IMR-90 (cell line): ENCODE results near the gene ABCC3. TPM values are rescaled to one million over a fixed set of nuclear protein-coding genes. Genes with fewer than 3 reads are reported as not detected.

ENCODE experiments used
- ATAC-seq: fragments of 200-7000 bp; cut with Tn5 transposase; 2 replicates; pipeline ENCODE4 v1.9.1; 2020; ENCODE audit warnings: low read depth, mild to moderate bottlenecking, moderate library complexity
- BruUV-seq: library from RNA; stranded (reverse); fragments of 400-500 nt; replicated peaks from 2 replicates; lab custom pipeline; 2021; lab: Mats Ljungman, UMichigan
- CTCF ChIA-PET: fragments of 300-600 bp; formaldehyde crosslinking; extraction: SDS; loops from one replicate; lab custom pipeline; 2021; ENCODE audit warnings: antibody characterized with exemption; lab: Yijun Ruan, JAX
- POLR2A ChIA-PET: fragments of 300-600 bp; sonication (Branson Sonifier 250); formaldehyde crosslinking; loops from one replicate; lab custom pipeline; 2022; ENCODE audit warnings: antibody characterized with exemption; ENCODE audit not compliant: unreplicated experiment; lab: Charles Lee
- DNase-seq: peaks from one replicate; pipeline ENCODE4 v3.0.0; 2013
- H2AFZ ChIP-seq: replicated peaks from 2 replicates; pipeline ENCODE3; 2013; ENCODE audit warnings: low read length, mild to moderate bottlenecking; ENCODE audit not compliant: poor library complexity
- H2AK5ac ChIP-seq: 2 replicates; pipeline ENCODE4 v1.6.1; 2013; ENCODE audit warnings: low read depth, low read length, inconsistent platforms
- H2AK9ac ChIP-seq: replicated peaks from 2 replicates; pipeline ENCODE3; 2013; ENCODE audit warnings: mild to moderate bottlenecking, low read depth, low read length, moderate library complexity; ENCODE audit not compliant: poor library complexity
- H2BK120ac ChIP-seq: 2 replicates; pipeline ENCODE4 v1.6.1; 2013; ENCODE audit warnings: low read depth, low read length, inconsistent platforms
- H2BK15ac ChIP-seq: 3 replicates; pipeline ENCODE4 v1.6.1; 2013; ENCODE audit warnings: low read depth, low read length, inconsistent platforms
- H2BK20ac ChIP-seq: 2 replicates; pipeline ENCODE4 v1.6.1; 2013; ENCODE audit warnings: low read depth, mild to moderate bottlenecking, inconsistent platforms, low read length, moderate library complexity
- H2BK5ac ChIP-seq: 2 replicates; pipeline ENCODE4 v1.6.1; 2013; ENCODE audit warnings: mild to moderate bottlenecking, low read depth, low read length, inconsistent platforms; ENCODE audit not compliant: poor library complexity, severe bottlenecking
- H3K14ac ChIP-seq: replicated peaks from 2 replicates; pipeline ENCODE4 v1.6.1; 2013; ENCODE audit warnings: low read depth, low read length, inconsistent platforms
- H3K18ac ChIP-seq: 2 replicates; pipeline ENCODE4 v1.6.1; 2013; ENCODE audit warnings: low read depth, low read length, control low read depth
- H3K23ac ChIP-seq: 2 replicates; pipeline ENCODE4 v1.6.1; 2013; ENCODE audit warnings: low read depth, low read length, inconsistent platforms
- H3K27ac ChIP-seq: 2 replicates; pipeline ENCODE4 v1.5.1; 2013; ENCODE audit warnings: mild to moderate bottlenecking, control low read depth, low read length; ENCODE audit not compliant: insufficient read depth
- H3K27me3 ChIP-seq: 2 replicates; pipeline ENCODE4 v1.6.1; 2013; ENCODE audit warnings: low read length; ENCODE audit not compliant: control insufficient read depth, insufficient read depth
- H3K36me3 ChIP-seq: 2 replicates; pipeline ENCODE4 v1.6.1; 2013; ENCODE audit warnings: low read length, mixed read lengths; ENCODE audit not compliant: control insufficient read depth, insufficient read depth
- H3K4ac ChIP-seq: 2 replicates; pipeline ENCODE4 v1.6.1; 2013; ENCODE audit warnings: low read depth, low read length, inconsistent platforms
- H3K4me1 ChIP-seq: 2 replicates; pipeline ENCODE4 v1.6.1; 2013; ENCODE audit warnings: low read length, mixed read lengths; ENCODE audit not compliant: control insufficient read depth, insufficient read depth
- H3K4me2 ChIP-seq: 2 replicates; pipeline ENCODE4 v1.6.1; 2013; ENCODE audit warnings: low read depth, mild to moderate bottlenecking, control low read depth, low read length, moderate library complexity
- H3K4me3 ChIP-seq: 2 replicates; pipeline ENCODE4 v1.5.1; 2013; ENCODE audit warnings: low read depth, mild to moderate bottlenecking, control low read depth, low read length, moderate library complexity; ENCODE audit not compliant: insufficient read depth
- H3K56ac ChIP-seq: 2 replicates; pipeline ENCODE4 v1.6.1; 2013; ENCODE audit warnings: low read length, inconsistent platforms; ENCODE audit not compliant: insufficient read depth; ENCODE audit errors: extremely low read depth
- H3K79me1 ChIP-seq, 2 experiments: 2 replicates each; pipeline ENCODE4 v1.6.1; 2013; ENCODE audit warnings: low read length in 2 of 2, inconsistent platforms in 1 of 2, low read depth in 1 of 2
- H3K9ac ChIP-seq: 2 replicates; pipeline ENCODE4 v1.6.1; 2013; ENCODE audit warnings: low read depth, low read length, control low read depth
- H3K9me1 ChIP-seq: 2 replicates; pipeline ENCODE4 v1.6.1; 2013; ENCODE audit warnings: low read length, inconsistent platforms; ENCODE audit not compliant: insufficient read depth
- H3K9me3 ChIP-seq: 2 replicates; pipeline ENCODE4 v1.6.1; 2013; ENCODE audit warnings: low read length; ENCODE audit not compliant: control insufficient read depth, insufficient read depth
- H4K20me1 ChIP-seq: 2 replicates; pipeline ENCODE4 v1.6.1; 2013; ENCODE audit warnings: low read length, inconsistent platforms; ENCODE audit not compliant: insufficient read depth
- H4K5ac ChIP-seq: 2 replicates; pipeline ENCODE4 v1.6.1; 2013; ENCODE audit warnings: mild to moderate bottlenecking, low read depth, low read length, control low read depth
- H4K8ac ChIP-seq, 2 experiments: 2 replicates each; pipeline ENCODE4 v1.6.1; 2013; ENCODE audit warnings: low read depth in 2 of 2, low read length in 2 of 2, control low read depth in 1 of 2, inconsistent platforms in 1 of 2
- H4K91ac ChIP-seq: 2 replicates; pipeline ENCODE4 v1.6.1; 2013; ENCODE audit warnings: low read depth, low read length, inconsistent platforms; ENCODE audit not compliant: insufficient read depth
- BHLHE40 ChIP-seq: fragments of 150-350 bp; IDR thresholded peaks from 2 replicates; pipeline ENCODE4 v1.6.1; 2016; ENCODE audit warnings: mild to moderate bottlenecking, low read depth, low read length
- CHD1 ChIP-seq: IDR thresholded peaks from 2 replicates; pipeline ENCODE4 v1.6.1; 2012; ENCODE audit warnings: low read depth, low read length, improper control_type of control experiment
- MAFK ChIP-seq: IDR thresholded peaks from 2 replicates; pipeline ENCODE4 v1.6.1; 2012; ENCODE audit warnings: low read depth, low read length, improper control_type of control experiment
- MAZ ChIP-seq: IDR thresholded peaks from 2 replicates; pipeline ENCODE4 v1.6.1; 2012; ENCODE audit warnings: low read depth, mild to moderate bottlenecking, low read length, improper control_type of control experiment, moderate library complexity, borderline replicate concordance
- MXI1 ChIP-seq: IDR thresholded peaks from 2 replicates; pipeline ENCODE4 v1.6.1; 2012; ENCODE audit warnings: low read depth, mild to moderate bottlenecking, low read length, moderate library complexity, borderline replicate concordance
- RAD21 ChIP-seq: IDR thresholded peaks from 2 replicates; pipeline ENCODE4 v1.6.1; 2012; ENCODE audit warnings: low read length, improper control_type of control experiment
- RCOR1 ChIP-seq: IDR thresholded peaks from 2 replicates; pipeline ENCODE4 v1.6.1; 2012; ENCODE audit warnings: mild to moderate bottlenecking, low read length, improper control_type of control experiment; ENCODE audit not compliant: insufficient replicate concordance
- SMC3 ChIP-seq: fragments of 150-350 bp; IDR thresholded peaks from 2 replicates; pipeline ENCODE4 v1.6.1; 2016; ENCODE audit warnings: low read depth, mild to moderate bottlenecking, antibody characterized with exemption, low read length, moderate library complexity
- WGBS, 2 experiments: methylation state at CpG; one replicate each; pipeline versions ENCODE4 v1.1.5 to v1.1.7; 2013; ENCODE audit warnings: missing lambda C conversion rate in 2 of 2; ENCODE audit not compliant: insufficient read length in 1 of 2; ENCODE audit errors: extremely low coverage in 2 of 2; 5-methylcytosine and 5-hydroxymethylcytosine counted together
- dilution Hi-C: fragments of 300-500 bp; cut with HindIII; formaldehyde crosslinking; loops from one replicate; pipeline ENCODE4 v1.14.3; 2018; ENCODE audit warnings: low sequenced_read_pairs; ENCODE audit not compliant: unreplicated experiment
- in situ Hi-C: fragments of 300-500 bp; cut with MboI; formaldehyde crosslinking; loops from 3 replicates; pipeline ENCODE4 v1.14.3; 2019; ENCODE audit warnings: low sequenced_read_pairs, inconsistent platforms, mixed read lengths
- intact Hi-C: fragments of 100-400 bp; cut with micrococcal nuclease; formaldehyde crosslinking; loops from 2 replicates; pipeline ENCODE4 v1.10.0; 2022
- polyA plus RNA-seq, 3 experiments: library from polyadenylated mRNA; depleted of rRNA; stranded (reverse); fragments of >200 nt; gene quantifications; 2 replicates each; pipeline ENCODE4 v1.2.3, GENCODE V29; 2012; ENCODE audit warnings: low replicate concordance in 1 of 3
- total RNA-seq: library from RNA; depleted of rRNA; stranded (reverse); fragments of >200 nt; gene quantifications from 2 replicates; pipeline ENCODE4 v1.2.3, GENCODE V29; 2012
- TF ChIP-seq, protein P1 (sequence below): conservative IDR thresholded peaks from 2 replicates; pipeline ENCODE4 v1.5.1; 2012; ENCODE audit warnings: mild to moderate bottlenecking, low read depth, low read length, improper control_type of control experiment
- TF ChIP-seq, protein P2 (sequence below): fragments of 150-350 bp; IDR thresholded peaks from 2 replicates; pipeline ENCODE4 v1.6.1; 2017; ENCODE audit warnings: mild to moderate bottlenecking, antibody characterized with exemption, low read length, low read depth

The ABCC3 gene
- total and polyA plus RNA-seq, 2 of the 4 experiments (the other 2 are of a cell fraction), result 3.2 to 6.6 TPM

DNA sequence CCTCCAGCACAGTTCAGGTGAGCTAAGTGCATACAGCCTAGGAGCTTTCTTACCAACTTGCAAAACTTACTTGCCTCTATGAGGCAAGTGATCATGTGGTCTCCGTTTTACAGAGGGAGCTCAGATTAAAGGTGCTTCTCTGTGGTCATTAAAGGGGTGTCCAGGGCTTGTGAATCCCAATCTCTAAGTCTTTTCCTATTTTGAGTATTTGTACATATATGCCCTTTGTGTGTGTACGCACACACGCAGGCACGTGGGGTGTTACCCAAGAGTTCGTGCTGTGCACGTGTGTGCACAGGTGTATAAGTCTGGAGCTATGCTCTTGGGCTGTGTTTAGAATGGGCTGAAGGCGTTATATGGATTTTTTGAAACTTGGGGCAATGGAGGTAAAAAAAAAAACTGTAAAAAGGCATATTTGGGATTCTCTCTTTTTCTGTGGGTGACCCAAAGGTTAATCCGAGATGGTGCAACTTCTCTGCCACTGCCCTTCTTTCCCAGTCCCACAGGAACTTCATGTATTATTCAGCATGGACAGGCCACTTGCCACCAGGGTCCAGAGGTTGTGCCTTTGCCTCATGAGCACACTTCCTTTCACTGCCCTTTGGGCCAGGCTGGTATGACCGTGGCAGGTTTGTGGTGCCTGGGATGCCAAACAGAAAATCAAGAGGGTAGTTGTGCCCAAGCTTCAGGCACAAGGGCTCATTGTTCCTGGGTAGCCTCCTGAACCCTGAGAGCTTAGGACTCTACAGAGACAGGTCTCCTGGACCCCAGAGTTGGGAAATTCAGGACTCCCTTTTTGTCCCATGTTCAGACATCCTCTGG, 1.5 kb downstream of the ABCC3 start:
- Histone ChIP-seq H3K9ac (no peak overlapping the region), H2AK5ac (peak overlapping the region; percentile 99), H3K9me3 (no peaks in the 10 kb centered on the region), H3K4me3 (no peak overlapping the region), H3K36me3 (no peaks in the 10 kb centered on the region), H2BK5ac (no peak overlapping the region), H4K20me1 (peaks cover 11% of the 10 kb centered on the region), H4K5ac (no peak overlapping the region), H3K79me1 (peaks cover 5 to 47% of the 10 kb centered on the region in 2 experiments; a peak in 3 of 4 replicates), H2BK15ac (peak overlapping the region; percentile 97; the same call in 1 of the 3 replicates), H2BK120ac (peak overlapping the region; percentile 98), H4K8ac (no peak overlapping the region; a peak in 1 of 4 replicates), H3K27me3 (peaks cover 5% of the 10 kb centered on the region; the same call in 1 of the 2 replicates), H2AFZ (peak overlapping the region; percentile 49), H3K14ac (peak overlapping the region; percentile 50; the same call in 1 of the 2 replicates), H3K56ac (no peak overlapping the region), H3K4me2 (peak overlapping the region; percentile 12; the same call in 1 of the 2 replicates), H3K9me1 (peaks cover 38% of the 10 kb centered on the region), H3K27ac (no peak overlapping the region), H3K4ac (peak overlapping the region; percentile 93), H2AK9ac (peak overlapping the region; percentile 31), H3K18ac (no peak overlapping the region), H4K91ac (peak overlapping the region; percentile 73), H2BK20ac (peak overlapping the region; percentile 84), H3K23ac (peak overlapping the region; percentile 44; the same call in 1 of the 2 replicates), H3K4me1 (peaks cover 38% of the 10 kb centered on the region)
- dilution Hi-C loops (no loop called here), intact Hi-C loops (loop anchor here (2.0 kb wide), 1 partner anchor 85 kb away; no protein-coding TSS in a partner anchor), in situ Hi-C loops (loop anchor here (5.0 kb wide), 1 partner anchor 41 kb away; no protein-coding TSS in a partner anchor)
- CTCF ChIA-PET, result interaction anchor here (1.7 kb wide), 1 partner anchor 8 kb away, joined by 4 read pairs; no protein-coding TSS in a partner anchor
- POLR2A ChIA-PET, result no interaction called here
- TF ChIP-seq, protein P1, sequence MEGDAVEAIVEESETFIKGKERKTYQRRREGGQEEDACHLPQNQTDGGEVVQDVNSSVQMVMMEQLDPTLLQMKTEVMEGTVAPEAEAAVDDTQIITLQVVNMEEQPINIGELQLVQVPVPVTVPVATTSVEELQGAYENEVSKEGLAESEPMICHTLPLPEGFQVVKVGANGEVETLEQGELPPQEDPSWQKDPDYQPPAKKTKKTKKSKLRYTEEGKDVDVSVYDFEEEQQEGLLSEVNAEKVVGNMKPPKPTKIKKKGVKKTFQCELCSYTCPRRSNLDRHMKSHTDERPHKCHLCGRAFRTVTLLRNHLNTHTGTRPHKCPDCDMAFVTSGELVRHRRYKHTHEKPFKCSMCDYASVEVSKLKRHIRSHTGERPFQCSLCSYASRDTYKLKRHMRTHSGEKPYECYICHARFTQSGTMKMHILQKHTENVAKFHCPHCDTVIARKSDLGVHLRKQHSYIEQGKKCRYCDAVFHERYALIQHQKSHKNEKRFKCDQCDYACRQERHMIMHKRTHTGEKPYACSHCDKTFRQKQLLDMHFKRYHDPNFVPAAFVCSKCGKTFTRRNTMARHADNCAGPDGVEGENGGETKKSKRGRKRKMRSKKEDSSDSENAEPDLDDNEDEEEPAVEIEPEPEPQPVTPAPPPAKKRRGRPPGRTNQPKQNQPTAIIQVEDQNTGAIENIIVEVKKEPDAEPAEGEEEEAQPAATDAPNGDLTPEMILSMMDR, result no peak
- TF ChIP-seq CHD1 (no peak), BHLHE40 (no peak), RCOR1 (no peak), RAD21 (no peak), MAFK (no peak), SMC3 (no peak), MAZ (no peak), MXI1 (no peak)
- TF ChIP-seq, protein P2, sequence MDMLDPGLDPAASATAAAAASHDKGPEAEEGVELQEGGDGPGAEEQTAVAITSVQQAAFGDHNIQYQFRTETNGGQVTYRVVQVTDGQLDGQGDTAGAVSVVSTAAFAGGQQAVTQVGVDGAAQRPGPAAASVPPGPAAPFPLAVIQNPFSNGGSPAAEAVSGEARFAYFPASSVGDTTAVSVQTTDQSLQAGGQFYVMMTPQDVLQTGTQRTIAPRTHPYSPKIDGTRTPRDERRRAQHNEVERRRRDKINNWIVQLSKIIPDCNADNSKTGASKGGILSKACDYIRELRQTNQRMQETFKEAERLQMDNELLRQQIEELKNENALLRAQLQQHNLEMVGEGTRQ, result no peak
- DNase-seq (no peak), ATAC-seq (no peak)
- BruUV-seq, result no TSS peak
- WGBS, 2 experiments, result 100% methylated on average over 5 of the region's 9 CpGs; no CpG with 5 or more reads in 1 of the 2 experiments
